AG04449 (cell line): ENCODE results near the gene POLR2I.

Source experiments
- CTCF ChIA-PET: fragments of 350-600 bp; formaldehyde crosslinking; extraction: SDS; loops from one replicate; lab custom pipeline; 2021; ENCODE audit warnings: antibody characterized with exemption; lab: Yijun Ruan, JAX
- POLR2A ChIA-PET: fragments of 400-600, 350-600 bp; formaldehyde crosslinking; extraction: SDS; loops from one replicate; lab custom pipeline; 2020; ENCODE audit warnings: antibody characterized with exemption, inconsistent platforms; lab: Yijun Ruan, JAX
- DNase-seq: peaks from one replicate; pipeline ENCODE4 v3.0.0-alpha.2; 2010; ENCODE audit warnings: low read depth, low spot score
- H3K4me3 ChIP-seq: 2 replicates; pipeline ENCODE4 v1.5.1; 2011; ENCODE audit warnings: low read depth, mild to moderate bottlenecking, control low read depth, low read length
- TF ChIP-seq, protein P1 (sequence below): IDR thresholded peaks from one replicate; pipeline ENCODE4 v1.5.1; 2011; ENCODE audit warnings: mild to moderate bottlenecking, moderate library complexity, low read length, control low read depth, inconsistent platforms; ENCODE audit not compliant: insufficient read depth; ENCODE audit errors: missing control alignments

POLR2I gene

DNA sequence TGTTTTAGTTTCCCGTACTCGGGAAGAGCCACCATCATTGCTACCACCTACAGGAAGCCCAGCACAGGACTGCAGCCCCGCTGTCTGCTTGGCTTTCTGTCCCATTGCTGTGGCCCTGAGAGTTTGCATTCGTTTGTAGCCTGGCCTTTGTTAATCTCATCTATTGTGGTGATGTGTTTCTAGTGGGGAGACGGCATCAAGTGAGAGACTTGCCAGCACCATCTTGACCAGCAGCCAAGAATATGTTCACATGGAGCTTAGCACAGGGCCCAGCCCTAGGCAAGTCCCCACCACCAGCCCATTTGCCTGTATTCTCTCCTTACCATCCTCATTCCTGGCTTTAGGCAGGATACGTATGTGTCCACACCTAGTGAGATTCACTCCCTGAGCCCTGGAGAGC, 21.0 kb downstream of the POLR2I start:
- ChIA-PET CTCF (interaction anchor here (1.2 kb wide), 1 partner anchor 13 kb away, joined by 3 read pairs; no protein-coding TSS in a partner anchor), POLR2A (no interaction called here)
- DNase-seq = no peak
- TF ChIP-seq, protein P1, sequence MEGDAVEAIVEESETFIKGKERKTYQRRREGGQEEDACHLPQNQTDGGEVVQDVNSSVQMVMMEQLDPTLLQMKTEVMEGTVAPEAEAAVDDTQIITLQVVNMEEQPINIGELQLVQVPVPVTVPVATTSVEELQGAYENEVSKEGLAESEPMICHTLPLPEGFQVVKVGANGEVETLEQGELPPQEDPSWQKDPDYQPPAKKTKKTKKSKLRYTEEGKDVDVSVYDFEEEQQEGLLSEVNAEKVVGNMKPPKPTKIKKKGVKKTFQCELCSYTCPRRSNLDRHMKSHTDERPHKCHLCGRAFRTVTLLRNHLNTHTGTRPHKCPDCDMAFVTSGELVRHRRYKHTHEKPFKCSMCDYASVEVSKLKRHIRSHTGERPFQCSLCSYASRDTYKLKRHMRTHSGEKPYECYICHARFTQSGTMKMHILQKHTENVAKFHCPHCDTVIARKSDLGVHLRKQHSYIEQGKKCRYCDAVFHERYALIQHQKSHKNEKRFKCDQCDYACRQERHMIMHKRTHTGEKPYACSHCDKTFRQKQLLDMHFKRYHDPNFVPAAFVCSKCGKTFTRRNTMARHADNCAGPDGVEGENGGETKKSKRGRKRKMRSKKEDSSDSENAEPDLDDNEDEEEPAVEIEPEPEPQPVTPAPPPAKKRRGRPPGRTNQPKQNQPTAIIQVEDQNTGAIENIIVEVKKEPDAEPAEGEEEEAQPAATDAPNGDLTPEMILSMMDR = no peak
- H3K4me3 ChIP-seq = no peak overlapping the region

DNA sequence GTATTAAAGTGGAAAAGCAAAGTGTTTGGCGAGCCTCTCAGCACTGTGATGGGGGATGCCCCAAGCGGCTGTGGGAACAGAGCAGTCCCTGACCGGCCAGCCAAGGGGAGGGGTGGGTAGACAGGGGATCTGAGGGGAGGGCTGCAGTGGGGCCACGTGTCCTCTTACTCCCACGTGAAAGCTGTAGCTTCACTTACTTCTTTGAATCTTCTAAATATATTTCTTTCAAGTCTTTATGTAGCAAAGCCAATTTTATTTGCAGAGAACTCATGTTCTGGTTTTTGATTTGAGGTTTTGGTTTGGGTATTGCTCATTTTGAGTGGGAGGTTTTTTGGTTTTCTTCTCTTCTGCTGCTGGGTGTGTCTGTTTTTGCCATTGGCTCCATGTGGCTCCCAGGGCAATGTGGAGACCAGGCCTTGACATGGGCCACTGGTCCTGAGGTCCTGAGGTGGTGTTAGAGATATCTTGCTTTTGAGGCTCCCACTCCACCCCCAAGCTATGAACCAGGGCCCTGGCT, 21.5 kb downstream of the POLR2I start:
- DNase-seq = no peak
- ChIA-PET POLR2A (no interaction called here), CTCF (interaction anchor here (1.2 kb wide), 1 partner anchor 13 kb away, joined by 3 read pairs; no protein-coding TSS in a partner anchor)
- no peak overlapping the region for H3K4me3 ChIP-seq
- TF ChIP-seq, protein P1 = no peak

DNA sequence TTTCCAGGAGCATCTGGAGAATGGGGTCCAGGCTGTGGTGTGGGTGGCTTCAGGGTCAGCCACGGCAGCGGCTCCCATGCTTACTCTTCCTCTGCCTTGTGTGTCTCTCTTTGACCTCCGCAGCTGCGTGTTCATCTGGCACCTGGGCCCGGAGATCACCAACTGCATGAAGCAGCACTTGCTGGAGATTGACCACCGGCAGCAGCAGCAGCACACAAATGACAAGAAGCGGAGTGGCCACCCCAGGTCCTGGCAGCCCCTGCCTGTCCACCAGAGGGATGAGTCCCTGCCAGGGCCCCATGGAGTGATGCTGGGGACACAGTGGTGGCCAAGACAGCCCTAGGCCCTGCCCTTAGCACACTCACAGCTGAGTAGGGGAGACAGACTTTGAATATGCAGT, 22.1 kb downstream of the POLR2I start:
- ChIA-PET POLR2A (no interaction called here), CTCF (interaction anchor here (1.2 kb wide), 1 partner anchor 14 kb away, joined by 3 read pairs; no protein-coding TSS in a partner anchor)
- DNase-seq = no peak
- TF ChIP-seq, protein P1 = no peak
- no peak overlapping the region for H3K4me3 ChIP-seq

DNA sequence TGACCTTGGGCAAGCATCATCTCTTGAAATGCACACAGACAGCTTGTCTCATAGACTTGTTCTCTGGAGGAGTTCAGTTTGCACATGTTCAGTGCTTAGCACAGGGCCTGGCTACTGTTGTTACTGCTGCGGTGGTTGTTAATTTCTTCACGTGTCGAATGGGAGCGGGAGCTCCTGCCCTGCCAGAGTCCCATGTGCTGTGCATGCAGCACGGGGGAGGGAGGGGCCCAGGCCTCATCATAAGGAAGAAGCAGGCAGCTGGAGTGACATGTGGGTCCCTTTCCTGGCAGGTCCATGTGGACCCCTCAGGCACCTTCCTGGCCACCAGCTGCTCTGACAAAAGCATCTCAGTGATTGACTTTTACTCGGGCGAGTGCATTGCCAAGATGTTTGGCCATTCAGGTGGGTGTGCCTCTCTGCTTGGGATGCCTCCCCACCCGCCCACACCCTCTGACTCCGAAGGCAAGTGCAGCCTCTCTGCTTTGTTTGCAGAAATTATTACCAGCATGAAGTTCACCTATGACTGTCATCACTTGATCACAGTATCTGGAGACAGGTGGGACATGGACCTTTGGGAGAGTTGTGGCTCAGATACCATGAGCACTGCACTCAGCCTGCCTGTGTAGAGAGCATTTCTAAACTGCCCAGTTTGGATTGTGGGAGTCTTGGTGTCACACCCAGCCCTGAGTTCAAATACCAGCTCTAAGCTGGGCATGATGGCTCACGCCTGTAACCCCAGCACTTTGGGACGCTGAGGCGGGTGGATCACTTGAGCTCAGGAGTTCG, 23.6 kb downstream of the POLR2I start:
- ChIA-PET POLR2A (no interaction called here), CTCF (interaction anchor here (1.3 kb wide), 1 partner anchor 30 kb away, joined by 4 read pairs; no protein-coding TSS in a partner anchor)
- H3K4me3 ChIP-seq = no peak overlapping the region

DNA sequence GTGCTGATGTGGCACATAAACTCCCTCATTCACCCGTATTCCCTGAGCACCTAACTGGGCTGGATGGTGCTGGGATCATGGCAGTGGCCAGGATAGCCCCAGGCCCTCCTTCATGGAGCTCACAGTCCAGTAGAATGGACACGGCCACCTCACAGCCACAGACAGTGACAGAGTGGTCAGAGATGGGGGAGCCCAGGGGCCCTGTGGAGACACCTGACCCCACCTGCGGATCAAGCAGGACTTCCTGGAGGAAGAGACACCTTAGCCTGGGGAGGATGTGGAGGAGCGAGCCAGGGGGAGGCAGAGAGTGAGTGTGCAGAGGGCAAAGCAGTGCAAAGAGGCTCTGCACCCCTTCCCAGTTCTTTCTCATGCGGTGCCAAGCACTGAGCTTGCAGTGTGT, 24.8 kb downstream of the POLR2I start:
- TF ChIP-seq, protein P1 = no peak
- ChIA-PET POLR2A (no interaction called here), CTCF (interaction anchor here (1.6 kb wide), 1 partner anchor 29 kb away, joined by 9 read pairs; no protein-coding TSS in a partner anchor)
- H3K4me3 ChIP-seq = no peak overlapping the region
- DNase-seq = no peak

More for the DNA sequence above, 23.6 kb downstream of the POLR2I start:
- TF ChIP-seq, protein P1 = no peak
- no peak for DNase-seq

DNA sequence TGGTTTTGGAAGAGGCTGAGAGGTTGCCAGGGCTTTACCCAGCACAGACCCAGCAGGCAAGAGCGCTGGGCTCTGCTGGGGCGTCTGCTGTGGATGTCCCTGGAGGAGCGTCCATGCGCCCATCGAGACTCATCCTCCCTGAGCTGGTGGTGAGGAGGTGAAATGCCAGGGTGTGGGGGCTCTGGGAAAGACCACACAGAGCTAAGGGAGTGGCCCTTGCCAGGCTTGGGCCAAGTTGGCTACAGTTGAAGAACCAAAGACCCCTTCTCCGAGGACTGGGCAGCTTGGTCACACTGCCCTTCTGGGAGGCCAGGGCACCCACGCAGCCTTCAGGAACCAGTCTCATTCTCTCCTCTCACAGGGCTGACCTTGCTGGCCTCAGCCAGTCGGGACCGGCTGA, 28.3 kb downstream of the POLR2I start:
- ChIA-PET CTCF (no interaction called here), POLR2A (no interaction called here)
- H3K4me3 ChIP-seq = no peak overlapping the region
- DNase-seq = no peak
- TF ChIP-seq, protein P1 = no peak
